Liver (tissue), 9 donors: ENCODE results near the gene GCNT2. TPM values are rescaled to one million over a fixed set of nuclear protein-coding genes. Genes with fewer than 3 reads are reported as not detected.

Experiments used
- DNase-seq: peaks from one replicate; pipeline ENCODE4 v3.0.0-alpha.2; 2017; ENCODE audit warnings: low spot score
- H3K27ac ChIP-seq, 2 donors: one replicate each; pipeline ENCODE4 v1.7.0; 2013; ENCODE audit warnings: inconsistent platforms in 2 of 2, low read length in 2 of 2, control low read depth in 1 of 2, low read depth in 1 of 2, mild to moderate bottlenecking in 1 of 2
- H3K27me3 ChIP-seq, 4 donors: one replicate each; pipeline versions ENCODE4 v1.6.1 to v1.7.0; 2013; ENCODE audit warnings: low read length in 3 of 4, inconsistent platforms in 1 of 4, mild to moderate bottlenecking in 1 of 4, moderate library complexity in 1 of 4; ENCODE audit not compliant: control insufficient read depth in 4 of 4, insufficient read depth in 4 of 4
- H3K36me3 ChIP-seq, 4 donors: one replicate each; pipeline versions ENCODE4 v1.6.1 to v1.7.0; 2013; ENCODE audit warnings: low read length in 3 of 4, mild to moderate bottlenecking in 3 of 4, low read depth in 1 of 4, moderate library complexity in 1 of 4; ENCODE audit not compliant: control insufficient read depth in 4 of 4, insufficient read depth in 3 of 4
- H3K4me1 ChIP-seq, 4 donors: one replicate each; pipeline versions ENCODE4 v1.6.1 to v1.7.0; 2013; ENCODE audit warnings: low read length in 3 of 4, mild to moderate bottlenecking in 3 of 4, moderate library complexity in 1 of 4; ENCODE audit not compliant: control insufficient read depth in 4 of 4, insufficient read depth in 4 of 4
- H3K4me3 ChIP-seq, 3 donors: one replicate each; pipeline versions ENCODE4 v1.6.1 to v1.7.0; 2013; ENCODE audit warnings: low read length in 3 of 3, control low read depth in 1 of 3, low read depth in 1 of 3, mild to moderate bottlenecking in 1 of 3
- H3K9ac ChIP-seq, 2 donors: one replicate each; pipeline ENCODE4 v1.7.0; 2013; ENCODE audit warnings: low read length in 2 of 2, mild to moderate bottlenecking in 2 of 2, moderate library complexity in 2 of 2, control low read depth in 1 of 2, low read depth in 1 of 2
- H3K9me3 ChIP-seq, 4 donors: one replicate each; pipeline versions ENCODE4 v1.6.1 to v1.7.0; 2013; ENCODE audit warnings: low read length in 3 of 4; ENCODE audit not compliant: control insufficient read depth in 4 of 4
- ATF3 ChIP-seq: IDR thresholded peaks from 2 replicates; pipeline ENCODE4 v1.6.1; 2016; ENCODE audit warnings: antibody characterized with exemption
- CTCF ChIP-seq: fragments of 150-350 bp; IDR thresholded peaks from 2 replicates; pipeline ENCODE4 v1.5.1; 2017; ENCODE audit warnings: improper control_type of control experiment, low read depth, low read length; ENCODE audit not compliant: missing input control
- EGR1 ChIP-seq, 2 donors: IDR thresholded peaks; 2 replicates each; pipeline ENCODE4 v1.6.1; 2016 to 2018; ENCODE audit warnings: antibody characterized with exemption in 2 of 2, low read depth in 2 of 2
- FOXA1 ChIP-seq: IDR thresholded peaks from 2 replicates; pipeline ENCODE4 v1.6.1; 2016; ENCODE audit warnings: antibody characterized with exemption
- FOXA2 ChIP-seq: IDR thresholded peaks from 2 replicates; pipeline ENCODE4 v1.6.1; 2016; ENCODE audit warnings: antibody characterized with exemption
- GABPA ChIP-seq, 2 donors: IDR thresholded peaks in 1 of 2; conservative IDR thresholded peaks in 1 of 2; 2 replicates each; pipeline ENCODE4 v1.6.1; 2016; ENCODE audit warnings: antibody characterized with exemption in 2 of 2, mild to moderate bottlenecking in 1 of 2, moderate library complexity in 1 of 2
- HNF4A ChIP-seq, 2 donors: conservative IDR thresholded peaks; 2 replicates each; pipeline ENCODE4 v1.6.1; 2016; ENCODE audit warnings: antibody characterized with exemption in 2 of 2, mild to moderate bottlenecking in 2 of 2
- HNF4G ChIP-seq: IDR thresholded peaks from 2 replicates; pipeline ENCODE4 v1.6.1; 2016; ENCODE audit warnings: antibody characterized with exemption
- JUND ChIP-seq, 2 donors: IDR thresholded peaks; 2 replicates each; pipeline ENCODE4 v1.6.1; 2016; ENCODE audit warnings: antibody characterized with exemption in 2 of 2
- MAX ChIP-seq: IDR thresholded peaks from 2 replicates; pipeline ENCODE4 v1.6.1; 2016; ENCODE audit warnings: antibody characterized with exemption
- NR2F2 ChIP-seq: IDR thresholded peaks from 2 replicates; pipeline ENCODE4 v1.6.1; 2016; ENCODE audit warnings: antibody characterized with exemption
- RAD21 ChIP-seq, 2 donors: IDR thresholded peaks; 2 replicates each; pipeline ENCODE4 v1.6.1; 2016; ENCODE audit warnings: antibody characterized with exemption in 2 of 2, mild to moderate bottlenecking in 2 of 2
- REST ChIP-seq: IDR thresholded peaks from 2 replicates; pipeline ENCODE4 v1.6.1; 2016; ENCODE audit warnings: antibody characterized with exemption, mild to moderate bottlenecking
- RXRA ChIP-seq, 2 donors: IDR thresholded peaks; 2 replicates each; pipeline ENCODE4 v1.6.1; 2017 to 2018; ENCODE audit warnings: antibody characterized with exemption in 2 of 2, mild to moderate bottlenecking in 1 of 2
- SP1 ChIP-seq: IDR thresholded peaks from 2 replicates; pipeline ENCODE4 v1.6.1; 2018; ENCODE audit warnings: antibody characterized with exemption, mild to moderate bottlenecking
- TAF1 ChIP-seq: conservative IDR thresholded peaks from 2 replicates; pipeline ENCODE4 v1.6.1; 2016; ENCODE audit warnings: antibody characterized with exemption, mild to moderate bottlenecking
- YY1 ChIP-seq: IDR thresholded peaks from 2 replicates; pipeline ENCODE4 v1.6.1; 2016; ENCODE audit warnings: antibody characterized with exemption, mild to moderate bottlenecking
- ZBTB33 ChIP-seq: IDR thresholded peaks from 2 replicates; pipeline ENCODE4 v1.6.1; 2016; ENCODE audit warnings: antibody characterized with exemption
- WGBS: extraction: QIAGEN DNeasy Blood & Tissue Kit; methylation state at CpG from one replicate; pipeline ENCODE4 v1.1.7; 2013; 5-methylcytosine and 5-hydroxymethylcytosine counted together
- polyA plus RNA-seq, 2 donors: library from polyadenylated mRNA; stranded (reverse) in 1 of 2; unstranded in 1 of 2; fragments of 200-250 nt in 1 of 2; fragments of >200 nt in 1 of 2; fragmentation: Nextera tagmentation in 1 of 2; extraction: Ambion mirVana in 1 of 2; gene quantifications; one replicate each; pipeline versions ENCODE4 v1.2.1 to v1.2.3, GENCODE V29; 2013 to 2015
- total RNA-seq, 2 donors: library from RNA; depleted of rRNA; stranded (reverse); fragments of >200 nt; gene quantifications; one replicate each; pipeline ENCODE4 v1.2.3, GENCODE V29; 2014
- donor health status: healthy.
- donor health status: healthy.
- donor health status: healthy.
- donor health status: healthy.
- donor health status: healthy.

Gene GCNT2
- total and polyA plus RNA-seq, 4 donors: 2.8 to 16.7 (median 4.2) TPM

- TF ChIP-seq REST (no peak), NR2F2 (no peak)
Observed at GRCh38 chr6:10561611-10562199, 40.6 kb downstream of the GCNT2 start (continued).

- no peaks in the 10 kb centered on the region for H3K9me3 ChIP-seq
- no peaks in the 10 kb centered on the region for H3K27me3 ChIP-seq
- no peak overlapping the region for H3K27ac ChIP-seq
- WGBS: 93% methylated on average over 13 of the region's 13 CpGs
- no peak overlapping the region for H3K4me3 ChIP-seq
- H3K4me1 ChIP-seq: peaks cover 0 to 4% (median 2%) of the 10 kb centered on the region in 4 donors
- no peak for DNase-seq
- no peak for TF ChIP-seq FOXA1
- TF ChIP-seq CTCF: no peak
- no peak for TF ChIP-seq RAD21 (IDR thresholded peaks at IDR 0.05)
- no peak for TF ChIP-seq SP1
- no peak for TF ChIP-seq HNF4G
- no peak for TF ChIP-seq GABPA (IDR thresholded peaks at IDR 0.05 in 1 of 2, conservative IDR thresholded peaks at IDR 0.05 in 1 of 2)
- TF ChIP-seq JUND (IDR thresholded peaks at IDR 0.05): no peak
- no peak for TF ChIP-seq REST
- no peak for TF ChIP-seq EGR1 (IDR thresholded peaks at IDR 0.05; ENCODE audit: low read depth in 2 of 2)
- no peak for TF ChIP-seq FOXA2
- no peak for TF ChIP-seq ATF3
- no peak for TF ChIP-seq TAF1
- TF ChIP-seq RXRA (IDR thresholded peaks at IDR 0.05): no peak
- TF ChIP-seq ZBTB33: no peak
- no peak for TF ChIP-seq MAX
- no peak for TF ChIP-seq YY1
- no peak for TF ChIP-seq HNF4A (conservative IDR thresholded peaks at IDR 0.05)
- TF ChIP-seq NR2F2: no peak
- no peak overlapping the region for H3K9ac ChIP-seq
- H3K36me3 ChIP-seq: no peaks in the 10 kb centered on the region
Observed at GRCh38 chr6:10564975-10565673, 44.0 kb downstream of the GCNT2 start.
